GM12878 (cell line): ENCODE data around the gene KIF20B. TPM values are rescaled to one million over a fixed set of nuclear protein-coding genes. Genes with fewer than 3 reads are reported as not detected.

Experiments
- ATAC-seq: fragments of 200-7000 bp; cut with Tn5 transposase; 3 replicates; pipeline ENCODE4 v1.9.1; 2020; ENCODE audit warnings: mild to moderate bottlenecking, moderate library complexity
- BruUV-seq: library from RNA; stranded (reverse); fragments of 400-500 nt; replicated peaks from 2 replicates; lab custom pipeline; 2021; lab: Mats Ljungman, UMichigan
- CTCF ChIA-PET: fragments of 300-600 bp; sonication (Branson Sonifier 250); formaldehyde crosslinking; extraction: SDS; loops from one replicate; lab custom pipeline; 2021; ENCODE audit warnings: inconsistent platforms; lab: Yijun Ruan, JAX
- POLR2A ChIA-PET: fragments of 350-600 bp; formaldehyde crosslinking; extraction: SDS; loops from one replicate; lab custom pipeline; 2021; ENCODE audit warnings: inconsistent platforms; lab: Charles Lee
- RAD21 ChIA-PET: fragments of 300-600 bp; sonication (Branson Sonifier 250); formaldehyde crosslinking; loops from one replicate; lab custom pipeline; 2023; ENCODE audit warnings: antibody characterized with exemption; ENCODE audit not compliant: unreplicated experiment; lab: Charles Lee
- SMC1A ChIA-PET: fragments of 300-600 bp; sonication (Branson Sonifier 250); formaldehyde crosslinking; loops from one replicate; lab custom pipeline; 2023; ENCODE audit not compliant: unreplicated experiment, uncharacterized antibody; lab: Charles Lee
- DNase-seq: peaks from one replicate; pipeline ENCODE4 v3.0.0-alpha.2; 2011; ENCODE audit warnings: low read depth, low spot score
- FAIRE-seq: peaks from 3 replicates; lab custom pipeline; 2011; peaks lifted over from hg19 to GRCh38; lab: Jason Lieb, UNC
- H2AFZ ChIP-seq: 2 replicates; pipeline ENCODE4 v1.6.0; 2011; ENCODE audit warnings: low read depth, low read length, control low read depth; ENCODE audit not compliant: control insufficient read depth
- H3K27ac ChIP-seq: 2 replicates; pipeline ENCODE4 v1.5.1; 2011; ENCODE audit warnings: control low read depth; ENCODE audit not compliant: control insufficient read depth, insufficient read depth
- H3K27me3 ChIP-seq, 2 experiments: replicated peaks in 1 of 2; 2 replicates each; pipeline versions ENCODE4 v1.6.0 to v1.6.1; 2011; ENCODE audit warnings: low read length in 1 of 2; ENCODE audit not compliant: control insufficient read depth in 2 of 2, insufficient read depth in 2 of 2
- H3K36me3 ChIP-seq, 2 experiments: 2 replicates each; pipeline ENCODE4 v1.5.1; 2011; ENCODE audit warnings: low read length in 1 of 2; ENCODE audit not compliant: control insufficient read depth in 2 of 2, insufficient read depth in 2 of 2
- H3K4me1 ChIP-seq: 2 replicates; pipeline ENCODE4 v1.6.1; 2011; ENCODE audit warnings: mild to moderate bottlenecking, low read length, moderate library complexity, mixed read lengths; ENCODE audit not compliant: control insufficient read depth, insufficient read depth
- H3K4me2 ChIP-seq: 2 replicates; pipeline ENCODE4 v1.6.0; 2011; ENCODE audit warnings: control low read depth; ENCODE audit not compliant: control insufficient read depth, insufficient read depth
- H3K4me3 ChIP-seq: fragments of 200-600 bp; sonication (generic); 2 replicates; pipeline ENCODE4 v1.5.1; 2016
- H3K79me2 ChIP-seq: 2 replicates; pipeline ENCODE4 v1.6.0; 2011; ENCODE audit warnings: low read length; ENCODE audit not compliant: control insufficient read depth, insufficient read depth
- H3K9ac ChIP-seq: 2 replicates; pipeline ENCODE4 v1.8.0; 2011; ENCODE audit warnings: low read length, control low read depth, mixed read lengths; ENCODE audit not compliant: control insufficient read depth, insufficient read depth
- H3K9me3 ChIP-seq: replicated peaks from 3 replicates; pipeline ENCODE4 v1.5.1; 2011; ENCODE audit warnings: mild to moderate bottlenecking, low read length; ENCODE audit not compliant: control insufficient read depth, insufficient read depth
- H4K20me1 ChIP-seq: 2 replicates; pipeline ENCODE4 v1.6.0; 2011; ENCODE audit not compliant: control insufficient read depth, insufficient read depth
- CEBPB ChIP-seq, 2 experiments: fragments of 150-350 bp in 1 of 2; IDR thresholded peaks; 2 replicates each; pipeline ENCODE4 v1.6.1; 2012 to 2014; ENCODE audit warnings: low read depth in 2 of 2, low read length in 2 of 2, borderline replicate concordance in 1 of 2, inconsistent platforms in 1 of 2
- EED ChIP-seq: sonication (generic); IDR thresholded peaks from 2 replicates; pipeline ENCODE4 v1.6.1; 2016; ENCODE audit warnings: antibody characterized with exemption, low read depth
- EGR1 ChIP-seq, 2 experiments: IDR thresholded peaks; 1 replicate in 1 of 2; 2 replicates in 1 of 2; pipeline ENCODE4 v1.6.1; 2011 to 2012; ENCODE audit warnings: low read depth in 2 of 2, low read length in 2 of 2, borderline replicate concordance in 1 of 2, mild to moderate bottlenecking in 1 of 2, moderate library complexity in 1 of 2
- ESRRA ChIP-seq: IDR thresholded peaks from 2 replicates; pipeline ENCODE4 v1.6.1; 2012; ENCODE audit warnings: mild to moderate bottlenecking, low read length, improper control_type of control experiment
- NFIC ChIP-seq: IDR thresholded peaks from 2 replicates; pipeline ENCODE4 v1.6.1; 2012; ENCODE audit warnings: low read depth, mild to moderate bottlenecking, inconsistent platforms, low read length, moderate library complexity
- POLR2A ChIP-seq: IDR thresholded peaks from 2 replicates; pipeline ENCODE4 v1.6.1; 2011; ENCODE audit warnings: low read depth, mild to moderate bottlenecking, low read length
- PRDM15 ChIP-seq: fragments of 450-650 bp; formaldehyde crosslinking; IDR thresholded peaks from 2 replicates; pipeline ENCODE4 v1.4.0; 2020; ENCODE audit warnings: mild to moderate bottlenecking, moderate library complexity
- SMAD1 ChIP-seq: fragments of 450-650 bp; IDR thresholded peaks from 2 replicates; pipeline ENCODE4 v1.6.1; 2018; ENCODE audit warnings: mild to moderate bottlenecking, low read depth; ENCODE audit not compliant: partially characterized antibody
- SMAD5 ChIP-seq: IDR thresholded peaks from 2 replicates; pipeline ENCODE4 v1.6.1; 2016; ENCODE audit warnings: antibody characterized with exemption, low read depth
- STAT1 ChIP-seq: fragments of 450-650 bp; conservative IDR thresholded peaks from 2 replicates; pipeline ENCODE4 v1.6.1; 2014; ENCODE audit warnings: antibody characterized with exemption, mild to moderate bottlenecking
- TARDBP ChIP-seq: IDR thresholded peaks from 2 replicates; pipeline ENCODE4 v1.6.1; 2016; ENCODE audit warnings: borderline replicate concordance
- TCF3 ChIP-seq: IDR thresholded peaks from 2 replicates; pipeline ENCODE4 v1.6.1; 2012; ENCODE audit warnings: low read depth, mild to moderate bottlenecking, low read length, borderline replicate concordance; ENCODE audit not compliant: insufficient read depth
- ZBED1 ChIP-seq: IDR thresholded peaks from 2 replicates; pipeline ENCODE4 v1.6.1; 2016; ENCODE audit warnings: borderline replicate concordance
- ZZZ3 ChIP-seq: IDR thresholded peaks from 2 replicates; pipeline ENCODE4 v1.6.1; 2011; ENCODE audit warnings: low read depth; ENCODE audit not compliant: control insufficient read depth, insufficient read length
- WGBS: methylation state at CpG from one replicate; pipeline ENCODE4 v1.1.6; 2016; ENCODE audit warnings: low lambda C conversion rate; ENCODE audit not compliant: insufficient replicate concordance, insufficient coverage; ENCODE audit errors: missing lambda C conversion rate; 5-methylcytosine and 5-hydroxymethylcytosine counted together
- in situ Hi-C: fragments of 300-500 bp; cut with MboI; formaldehyde crosslinking; loops from 9 replicates; pipeline ENCODE4 v1.14.3; 2018; ENCODE audit warnings: mixed read lengths
- intact Hi-C: fragments of 100-400 bp; cut with micrococcal nuclease; formaldehyde crosslinking; loops from one replicate; pipeline ENCODE4 v1.14.2; 2022; ENCODE audit not compliant: unreplicated experiment
- polyA plus RNA-seq, 11 experiments: library from polyadenylated mRNA; depleted of rRNA in 4 of 11; unstranded in 6 of 11; stranded (reverse) in 5 of 11; fragments of >200 nt; fragmentation: Nextera tagmentation in 4 of 11; fragmentation: Illumina TruSeq in 1 of 11; extraction: Ambion mirVana in 4 of 11; extraction: Trizol in 1 of 11; gene quantifications; 1 replicate in 1 of 11; 2 replicates in 10 of 11; pipeline versions ENCODE4 v1.2.1 to v1.2.3, GENCODE V29; 2011 to 2016; ENCODE audit warnings: inconsistent platforms in 2 of 11, missing spikeins in 2 of 11, low read depth in 1 of 11
- total RNA-seq, 4 experiments: library from RNA; depleted of rRNA in 3 of 4; stranded (reverse); fragments of >200 nt in 3 of 4; fragmentation: Illumina TruSeq in 1 of 4; extraction: Trizol in 1 of 4; gene quantifications; 2 replicates each; pipeline versions ENCODE4 v1.2.1 to v1.2.3, GENCODE V29; 2013 to 2021

KIF20B gene
- total and polyA plus RNA-seq, 10 of the 15 experiments (the other 5 are each of a cell fraction or from before 2014, with no cell fraction given), result 15.6 to 67.7 (median 44.3) TPM

DNA sequence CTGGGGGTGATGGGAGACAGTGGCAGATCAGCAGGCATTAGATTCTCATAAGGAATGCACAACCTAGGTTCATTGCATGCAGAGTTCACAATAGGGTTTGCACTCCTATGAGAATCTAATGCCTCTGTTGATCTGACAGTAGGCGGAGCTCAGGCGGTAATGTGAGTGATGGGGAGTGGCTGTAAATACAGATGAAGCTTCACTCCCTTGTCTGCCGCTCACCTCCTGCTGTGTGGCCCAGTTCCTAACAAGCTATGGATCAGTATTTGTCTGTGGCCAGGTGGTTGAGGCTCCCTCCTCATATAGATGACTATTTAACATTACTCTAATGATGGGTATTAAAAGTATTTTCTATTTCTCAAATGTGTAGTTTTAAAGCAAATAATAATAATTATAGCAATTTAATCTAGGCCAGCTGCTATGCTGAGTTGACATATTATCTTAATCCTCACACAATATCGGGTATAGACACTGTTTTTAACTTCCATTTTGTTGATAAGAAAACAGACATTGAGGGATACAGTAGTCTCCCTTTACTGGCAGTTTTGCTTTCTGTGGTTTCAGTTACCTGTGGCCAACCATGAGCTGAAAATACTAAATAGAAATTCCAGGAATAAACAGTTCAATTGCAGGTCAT, 39.9 kb downstream of the KIF20B start:
- ChIA-PET SMC1A (interaction anchor here (0.7 to 1.3 kb wide), 6 partner anchors 12 to 112 kb away, joined by 3 to 4 read pairs (median 4); no protein-coding TSS in a partner anchor), POLR2A (no interaction called here), CTCF (interaction anchor here (1.2 to 3.5 kb wide), 2 partner anchors 8 to 40 kb away, joined by 4 to 9 read pairs; partner anchors contain the start of gene KIF20B), RAD21 (no interaction called here)
- H3K36me3 ChIP-seq, result peaks cover 6 to 25% of the 10 kb centered on the region in 2 experiments
- no TSS peak for BruUV-seq
- in situ Hi-C loops (no loop called here), intact Hi-C loops (no loop called here)
- WGBS, result 87% methylated on average over 4 of the region's 4 CpGs
- H3K9me3 ChIP-seq, result no peaks in the 10 kb centered on the region
- H3K27ac ChIP-seq, result no peak overlapping the region
- H3K79me2 ChIP-seq, result no peaks in the 10 kb centered on the region
- H3K4me1 ChIP-seq, result peaks cover 14% of the 10 kb centered on the region; the same call in 1 of the 2 replicates
- DNase-seq (no peak), FAIRE-seq (no peak), ATAC-seq (no peak)
- no peak overlapping the region for H3K4me2 ChIP-seq
- TF ChIP-seq TCF3 (no peak), ZBED1 (no peak), ZZZ3 (no peak), CEBPB (IDR thresholded peaks at IDR 0.05; ENCODE audit: borderline replicate concordance in 1 of 2, low read depth in 2 of 2, low read length in 2 of 2) (no peak), SMAD1 (no peak), EED (no peak), TARDBP (no peak)
- H4K20me1 ChIP-seq, result no peaks in the 10 kb centered on the region
- no peak overlapping the region for H2AFZ ChIP-seq
- H3K9ac ChIP-seq, result no peak overlapping the region
- no peaks in the 10 kb centered on the region for H3K27me3 ChIP-seq
- no peak overlapping the region for H3K4me3 ChIP-seq

DNA sequence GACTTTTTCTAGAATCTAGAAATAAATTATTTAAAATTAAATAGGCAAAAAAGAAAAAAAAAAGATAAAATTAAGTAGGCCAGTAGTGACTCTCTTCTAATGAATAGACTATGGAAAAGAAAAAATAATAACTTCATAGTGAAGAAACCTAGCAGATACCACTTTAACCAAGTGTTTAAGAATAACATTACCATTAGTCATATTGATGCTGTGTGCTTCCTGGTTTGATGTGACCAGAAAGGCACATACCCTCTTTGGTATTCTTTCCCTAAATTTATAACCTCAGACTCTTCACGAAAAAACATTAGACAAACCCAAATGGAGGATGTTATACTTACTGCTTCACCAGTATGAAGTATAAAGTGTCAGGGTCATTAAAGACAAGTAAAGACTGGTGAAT, 42.6 kb downstream of the KIF20B start:
- Histone ChIP-seq H3K27ac (no peak overlapping the region), H4K20me1 (no peaks in the 10 kb centered on the region), H3K9me3 (no peaks in the 10 kb centered on the region), H3K36me3 (peaks cover 9 to 25% of the 10 kb centered on the region in 2 experiments), H3K79me2 (no peaks in the 10 kb centered on the region), H3K4me1 (peaks cover 3% of the 10 kb centered on the region; the same call in 1 of the 2 replicates), H3K27me3 (no peaks in the 10 kb centered on the region), H3K4me3 (no peak overlapping the region), H2AFZ (no peak overlapping the region), H3K9ac (no peak overlapping the region), H3K4me2 (no peak overlapping the region)
- FAIRE-seq (no peak), ATAC-seq (no peak), DNase-seq (no peak)
- BruUV-seq, result no TSS peak
- SMC1A ChIA-PET, result no interaction called here
- RAD21 ChIA-PET, result no interaction called here
- POLR2A ChIA-PET, result no interaction called here
- WGBS, result 71% methylated on average over 1 of the region's 1 CpG
- intact Hi-C loops, result no loop called here
- in situ Hi-C loops, result no loop called here
- CTCF ChIA-PET, result no interaction called here
- no peak for TF ChIP-seq POLR2A
- no peak for TF ChIP-seq STAT1
- TF ChIP-seq PRDM15, result no peak
- no peak for TF ChIP-seq SMAD5
- no peak for TF ChIP-seq ESRRA
- TF ChIP-seq NFIC, result no peak
- no peak for TF ChIP-seq EGR1 (IDR thresholded peaks at IDR 0.05; ENCODE audit: borderline replicate concordance in 1 of 2, low read depth in 2 of 2, low read length in 2 of 2)
